Measurements from ENCODE around the gene CPT2.
A peak's percentile ranks its signal among the peaks of the same experiment; 100 is the strongest.

The CPT2 gene

GRCh38 chr1:53196485-53197290 is at the start of gene CPT2:
TSS of gene CPT2 (plus strand) at chr1:53196824. CDS start at chr1:53196944, 120 bp downstream.
- DNase-seq: peak; percentile 91 to 94

GRCh38 chr1:53147174-53147573 is 49.5 kb upstream of the CPT2 start:
- DNase-seq: no peak

GRCh38 chr1:53148123-53148522 is 48.5 kb upstream of the CPT2 start:
- DNase-seq: no peak

GRCh38 chr1:53153752-53154151 is 42.9 kb upstream of the CPT2 start:
- no peak for DNase-seq

- DNase-seq: no peak
Measured at GRCh38 chr1:53154859-53155438, 41.7 kb upstream of the CPT2 start.

GRCh38 chr1:53155534-53155933 is 41.1 kb upstream of the CPT2 start:
- no peak for DNase-seq

GRCh38 chr1:53155945-53156344 is 40.7 kb upstream of the CPT2 start:
- no peak for DNase-seq

GRCh38 chr1:53156783-53157182 is 39.8 kb upstream of the CPT2 start:
- no peak for DNase-seq

GRCh38 chr1:53158900-53159299 is 37.7 kb upstream of the CPT2 start:
- DNase-seq: no peak

GRCh38 chr1:53160924-53161378 is 35.7 kb upstream of the CPT2 start:
- no peak for DNase-seq

- DNase-seq: no peak
Measured at GRCh38 chr1:53162621-53163020, 34.0 kb upstream of the CPT2 start.

GRCh38 chr1:53163291-53163768 is 33.3 kb upstream of the CPT2 start:
- no peak for DNase-seq

GRCh38 chr1:53165408-53165961 is 31.1 kb upstream of the CPT2 start:
- no peak for DNase-seq

- DNase-seq: no peak
Measured at GRCh38 chr1:53166366-53166765, 30.3 kb upstream of the CPT2 start.

GRCh38 chr1:53166912-53167311 is 29.7 kb upstream of the CPT2 start:
- no peak for DNase-seq

- peak; percentile 13 to 30 for DNase-seq
Measured at GRCh38 chr1:53172426-53173128, 24.0 kb upstream of the CPT2 start.

GRCh38 chr1:53174971-53175913 is 21.4 kb upstream of the CPT2 start:
- no peak for DNase-seq

GRCh38 chr1:53176452-53177208 is 20.0 kb upstream of the CPT2 start:
- DNase-seq: no peak

- no peak for DNase-seq
Measured at GRCh38 chr1:53180226-53180625, 16.4 kb upstream of the CPT2 start.

GRCh38 chr1:53180951-53181350 is 15.7 kb upstream of the CPT2 start:
- no peak for DNase-seq

GRCh38 chr1:53182111-53182593 is 14.5 kb upstream of the CPT2 start:
- peak; percentile 78 to 79 for DNase-seq
